Smooth muscle cell (in vitro differentiated cells): Measurements from ENCODE around the gene UBA52. TPM values are rescaled to one million over a fixed set of nuclear protein-coding genes. Genes with fewer than 3 reads are reported as not detected.

Experiments used
- DNase-seq: peaks from one replicate; lab custom pipeline; 2025; ENCODE audit not compliant: unreplicated experiment; lab: John Stamatoyannopoulos, UW
- H2AFZ ChIP-seq: fragments of 200-600 bp; sonication (generic); 2 replicates; pipeline ENCODE4 v1.6.0; 2016; ENCODE audit warnings: antibody characterized with exemption, low read depth, mild to moderate bottlenecking
- H3F3A ChIP-seq: fragments of 200-600 bp; sonication (generic); 2 replicates; pipeline ENCODE4 v1.6.0; 2017; ENCODE audit warnings: antibody characterized with exemption, low read depth
- H3K27ac ChIP-seq: fragments of 200-600 bp; sonication (generic); 2 replicates; pipeline ENCODE4 v1.5.1; 2016; ENCODE audit warnings: low read depth, mild to moderate bottlenecking
- H3K27me3 ChIP-seq: fragments of 200-600 bp; sonication (generic); 2 replicates; pipeline ENCODE4 v1.6.1; 2016; ENCODE audit warnings: low read depth, mild to moderate bottlenecking
- H3K36me3 ChIP-seq: fragments of 200-600 bp; sonication (generic); 2 replicates; pipeline ENCODE4 v1.5.1; 2016; ENCODE audit warnings: low read depth
- H3K4me1 ChIP-seq: fragments of 200-600 bp; sonication (generic); 2 replicates; pipeline ENCODE4 v1.5.1; 2016; ENCODE audit warnings: low read depth
- H3K4me2 ChIP-seq: fragments of 200-600 bp; sonication (generic); 2 replicates; pipeline ENCODE4 v1.6.0; 2016; ENCODE audit warnings: mild to moderate bottlenecking
- H3K4me3 ChIP-seq: fragments of 200-600 bp; sonication (generic); 2 replicates; pipeline ENCODE4 v1.5.1; 2016; ENCODE audit warnings: mild to moderate bottlenecking
- H3K79me2 ChIP-seq: fragments of 200-600 bp; sonication (generic); 2 replicates; pipeline ENCODE4 v1.6.0; 2016; ENCODE audit warnings: low read depth, mild to moderate bottlenecking
- H3K9ac ChIP-seq: fragments of 200-600 bp; sonication (generic); 2 replicates; pipeline ENCODE4 v1.6.0; 2016; ENCODE audit warnings: low read depth
- H3K9me3 ChIP-seq: fragments of 200-600 bp; sonication (generic); replicated peaks from 2 replicates; pipeline ENCODE4 v1.5.1; 2016; ENCODE audit warnings: low read depth
- H4K20me1 ChIP-seq: fragments of 200-600 bp; sonication (generic); 2 replicates; pipeline ENCODE4 v1.6.0; 2016; ENCODE audit warnings: low read depth
- CTCF ChIP-seq: fragments of 200-600 bp; sonication (generic); IDR thresholded peaks from 2 replicates; pipeline ENCODE4 v1.5.1; 2017; ENCODE audit warnings: borderline replicate concordance, mild to moderate bottlenecking, antibody characterized with exemption; ENCODE audit not compliant: insufficient read depth, poor library complexity, severe bottlenecking
- WGBS: methylation state at CpG from one replicate; pipeline ENCODE4 v1.1.7; 2016; ENCODE audit warnings: low lambda C conversion rate; 5-methylcytosine and 5-hydroxymethylcytosine counted together
- polyA plus RNA-seq: library from polyadenylated mRNA; unstranded; fragments of >200 nt; fragmentation: Nextera tagmentation; extraction: Ambion mirVana; gene quantifications from 2 replicates; pipeline ENCODE4 v1.2.1, GENCODE V29; 2016
- total RNA-seq: library from RNA; depleted of rRNA; stranded (reverse); fragments of >200 nt; gene quantifications from 2 replicates; pipeline ENCODE4 v1.2.3, GENCODE V29; 2014

Gene UBA52
- total and polyA plus RNA-seq, 2 experiments from 2014 or later: 752 to 1,086 TPM

GRCh38 chr19:18608805-18609716, 37.4 kb downstream of the UBA52 start:
- no peak overlapping the region for H3K4me3 ChIP-seq
- WGBS: 56% methylated on average over 9 of the region's 9 CpGs

GRCh38 chr19:18609717-18610051, 38.0 kb downstream of the UBA52 start:
- Histone ChIP-seq H3K79me2 (peaks cover 4% of the 10 kb centered on the region), H3K36me3 (no peaks in the 10 kb centered on the region), H4K20me1 (peaks cover 7% of the 10 kb centered on the region), H3K4me3 (no peak overlapping the region), H3K9ac (no peak overlapping the region), H3K4me1 (peaks cover 41% of the 10 kb centered on the region), H3K9me3 (no peaks in the 10 kb centered on the region), H3F3A (peaks cover 4% of the 10 kb centered on the region), H3K27ac (no peak overlapping the region), H3K27me3 (peaks cover 84% of the 10 kb centered on the region), H3K4me2 (no peak overlapping the region), H2AFZ (no peak overlapping the region)
- WGBS: 46% methylated on average over 2 of the region's 2 CpGs
- no peak for DNase-seq
- TF ChIP-seq CTCF: no peak

More at GRCh38 chr19:18608805-18609716, 37.4 kb downstream of the UBA52 start:
- Histone ChIP-seq H3K4me2 (no peak overlapping the region), H3K9ac (no peak overlapping the region), H3K79me2 (peaks cover 9% of the 10 kb centered on the region), H3K4me1 (peaks cover 46% of the 10 kb centered on the region), H4K20me1 (peaks cover 14% of the 10 kb centered on the region), H3F3A (peaks cover 11% of the 10 kb centered on the region), H3K9me3 (no peaks in the 10 kb centered on the region), H3K36me3 (no peaks in the 10 kb centered on the region), H3K27ac (no peak overlapping the region), H3K27me3 (peaks cover 81% of the 10 kb centered on the region), H2AFZ (no peak overlapping the region)
- DNase-seq: no peak
- no peak for TF ChIP-seq CTCF

- Histone ChIP-seq H2AFZ (no peak overlapping the region), H3K4me1 (peaks cover 36% of the 10 kb centered on the region), H3K79me2 (peaks cover 4% of the 10 kb centered on the region), H3K27ac (no peak overlapping the region), H3K36me3 (no peaks in the 10 kb centered on the region), H3K9ac (no peak overlapping the region), H3K9me3 (no peaks in the 10 kb centered on the region), H3K4me2 (peak overlapping the region; percentile 94), H4K20me1 (peaks cover 2% of the 10 kb centered on the region), H3K27me3 (peaks cover 84% of the 10 kb centered on the region), H3F3A (no peaks in the 10 kb centered on the region), H3K4me3 (no peak overlapping the region)
- 52% methylated on average over 3 of the region's 3 CpGs for WGBS
- TF ChIP-seq CTCF: no peak
- no peak for DNase-seq
These were observed 38.5 kb downstream of the UBA52 start for GRCh38 chr19:18610245-18610555.
